HCT116 (cell line): ENCODE results near the gene SCTR. TPM values are rescaled to one million over a fixed set of nuclear protein-coding genes. Genes with fewer than 3 reads are reported as not detected.

Experiments used
- ATAC-seq: fragments of 200-7000 bp; cut with Tn5 transposase; 2 replicates; pipeline ENCODE4 v1.9.1; 2020; ENCODE audit warnings: mild to moderate bottlenecking, moderate library complexity
- BruUV-seq: library from RNA; stranded (reverse); fragments of 400-500 nt; replicated peaks from 2 replicates; lab custom pipeline; 2021; lab: Mats Ljungman, UMichigan
- CTCF ChIA-PET: fragments of 300-600 bp; sonication (Branson Sonifier 250); formaldehyde crosslinking; loops from one replicate; lab custom pipeline; 2021; ENCODE audit warnings: antibody characterized with exemption; lab: Charles Lee
- POLR2A ChIA-PET: fragments of 300-600, 350-600 bp; sonication (Branson Sonifier 250); formaldehyde crosslinking; loops from one replicate; lab custom pipeline; 2021; ENCODE audit warnings: antibody characterized with exemption; lab: Charles Lee
- RAD21 ChIA-PET, 2 experiments: fragments of 300-600 bp; sonication (Branson Sonifier 250); formaldehyde crosslinking; loops; one replicate each; lab custom pipeline; 2023; ENCODE audit warnings: low total read pairs in 2 of 2; ENCODE audit not compliant: uncharacterized antibody in 2 of 2, unreplicated experiment in 2 of 2, low non-redundant PET in 1 of 2; lab: Charles Lee
- DNase-seq: peaks from one replicate; pipeline ENCODE4 v3.0.0-alpha.2; 2010; ENCODE audit warnings: low read depth, low spot score
- H2AFZ ChIP-seq: fragments of 200-600 bp; shearing (Covaris generic), sonication (generic); 2 replicates; pipeline ENCODE4 v1.6.1; 2017; ENCODE audit warnings: low read depth, mixed run types, mixed read lengths, antibody characterized with exemption, low read length; ENCODE audit not compliant: poor library complexity, severe bottlenecking
- H3K27ac ChIP-seq: 2 replicates; pipeline ENCODE4 v1.5.1; 2012; ENCODE audit warnings: low read depth, low read length
- H3K27me3 ChIP-seq: fragments of 200-600 bp; sonication (generic); 2 replicates; pipeline ENCODE4 v1.6.1; 2016; ENCODE audit warnings: mixed run types, low read length, mixed read lengths; ENCODE audit not compliant: insufficient read depth
- H3K36me3 ChIP-seq, 2 experiments: fragments of 200-500 bp in 1 of 2; fragments of 200-600 bp in 1 of 2; sonication (Bioruptor generic) in 1 of 2; sonication (generic) in 1 of 2; 2 replicates each; pipeline versions ENCODE4 v1.5.1 to v1.6.1; 2014 to 2016; ENCODE audit warnings: low read length in 2 of 2, inconsistent platforms in 1 of 2, mixed read lengths in 1 of 2, mixed run types in 1 of 2; ENCODE audit not compliant: insufficient read depth in 2 of 2, control insufficient read depth in 1 of 2
- H3K4me1 ChIP-seq, 2 experiments: fragments of 200-600 bp in 1 of 2; sonication (generic) in 1 of 2; 2 replicates each; pipeline versions ENCODE4 v1.5.1 to v1.6.1; 2012 to 2017; ENCODE audit warnings: low read length in 2 of 2, inconsistent platforms in 1 of 2, mild to moderate bottlenecking in 1 of 2, mixed read lengths in 1 of 2, mixed run types in 1 of 2, moderate library complexity in 1 of 2; ENCODE audit not compliant: insufficient read depth in 2 of 2, control insufficient read depth in 1 of 2
- H3K4me2 ChIP-seq: fragments of 200-600 bp; sonication (generic); 2 replicates; pipeline ENCODE4 v1.6.1; 2017; ENCODE audit warnings: mixed run types, low read length, mixed read lengths
- H3K4me3 ChIP-seq, 2 experiments: fragments of 200-600 bp in 1 of 2; sonication (generic) in 1 of 2; replicated peaks in 1 of 2; 2 replicates each; pipeline ENCODE4 v1.5.1; 2011 to 2016; ENCODE audit warnings: low read length in 2 of 2, control low read depth in 1 of 2, low read depth in 1 of 2, mild to moderate bottlenecking in 1 of 2, mixed read lengths in 1 of 2, mixed run types in 1 of 2
- H3K79me2 ChIP-seq: fragments of 200-600 bp; sonication (generic); 2 replicates; pipeline ENCODE4 v1.6.1; 2017; ENCODE audit warnings: mild to moderate bottlenecking, mixed run types, low read length, moderate library complexity, mixed read lengths; ENCODE audit not compliant: insufficient read depth
- H3K9ac ChIP-seq: fragments of 200-600 bp; sonication (generic); 2 replicates; pipeline ENCODE4 v1.6.1; 2016; ENCODE audit warnings: low read length, mixed read lengths
- H3K9me2 ChIP-seq: fragments of 200-600 bp; sonication (generic), shearing (Covaris generic); 2 replicates; pipeline ENCODE4 v1.6.1; 2017; ENCODE audit warnings: mixed run types, mild to moderate bottlenecking, moderate library complexity; ENCODE audit not compliant: insufficient read depth
- H3K9me3 ChIP-seq, 2 experiments: fragments of 200-500 bp in 1 of 2; fragments of 200-600 bp in 1 of 2; sonication (Bioruptor generic) in 1 of 2; sonication (generic) in 1 of 2; 2 replicates each; pipeline ENCODE4 v1.6.1; 2014 to 2017; ENCODE audit warnings: low read length in 2 of 2, mixed read lengths in 2 of 2, inconsistent platforms in 1 of 2, low read depth in 1 of 2, mild to moderate bottlenecking in 1 of 2, mixed run types in 1 of 2, moderate library complexity in 1 of 2; ENCODE audit not compliant: control insufficient read depth in 1 of 2, insufficient read depth in 1 of 2
- H4K20me1 ChIP-seq: fragments of 200-600 bp; sonication (generic), shearing (Covaris generic); 2 replicates; pipeline ENCODE4 v1.6.1; 2017; ENCODE audit warnings: mixed run types, mild to moderate bottlenecking, moderate library complexity; ENCODE audit not compliant: insufficient read depth
- EZH2phosphoT487 ChIP-seq: fragments of 200-600 bp; IDR thresholded peaks from 2 replicates; pipeline ENCODE4 v1.6.1; 2018; ENCODE audit warnings: antibody characterized with exemption, borderline replicate concordance
- POLR2AphosphoS5 ChIP-seq: IDR thresholded peaks from 2 replicates; pipeline ENCODE4 v1.6.1; 2011; ENCODE audit warnings: mild to moderate bottlenecking, low read depth, low read length, moderate library complexity
- SP1 ChIP-seq: IDR thresholded peaks from 2 replicates; pipeline ENCODE4 v1.6.1; 2012; ENCODE audit warnings: low read depth
- TCF7L2 ChIP-seq: IDR thresholded peaks from 2 replicates; pipeline ENCODE4 v1.7.0; 2011; ENCODE audit warnings: borderline replicate concordance, inconsistent platforms; ENCODE audit not compliant: insufficient read depth, insufficient read length; ENCODE audit errors: extremely low read depth
- YY1 ChIP-seq: IDR thresholded peaks from 2 replicates; pipeline ENCODE4 v1.6.1; 2011; ENCODE audit warnings: low read length, low read depth, moderate library complexity, mild to moderate bottlenecking; ENCODE audit not compliant: insufficient replicate concordance; ENCODE audit errors: extremely low read depth
- intact Hi-C: fragments of 100-400 bp; cut with micrococcal nuclease; formaldehyde crosslinking; loops from 2 replicates; pipeline ENCODE4 v1.10.0; 2022
- total RNA-seq: library from RNA; stranded (reverse); gene quantifications from one replicate; pipeline ENCODE4 v1.2.1, GENCODE V29; 2021; ENCODE audit not compliant: unreplicated experiment
- TF ChIP-seq, protein P1 (sequence below), 3 experiments: fragments of 200-600 bp in 1 of 3; sonication (generic) in 1 of 3; IDR thresholded peaks in 2 of 3; conservative IDR thresholded peaks in 1 of 3; 2 replicates each; pipeline ENCODE4 v1.5.1; 2012 to 2017; ENCODE audit warnings: low read depth in 2 of 3, low read length in 2 of 3, antibody characterized with exemption in 1 of 3, borderline replicate concordance in 1 of 3, control low read depth in 1 of 3, mild to moderate bottlenecking in 1 of 3, mixed read lengths in 1 of 3, mixed run types in 1 of 3, moderate library complexity in 1 of 3; ENCODE audit not compliant: insufficient read depth in 1 of 3
- TF ChIP-seq, protein P2 (sequence below): IDR thresholded peaks from 2 replicates; pipeline ENCODE4 v1.6.1; 2012; ENCODE audit warnings: low read depth

SCTR gene
- total RNA-seq, 1 experiment from 2014 or later = not detected

DNA sequence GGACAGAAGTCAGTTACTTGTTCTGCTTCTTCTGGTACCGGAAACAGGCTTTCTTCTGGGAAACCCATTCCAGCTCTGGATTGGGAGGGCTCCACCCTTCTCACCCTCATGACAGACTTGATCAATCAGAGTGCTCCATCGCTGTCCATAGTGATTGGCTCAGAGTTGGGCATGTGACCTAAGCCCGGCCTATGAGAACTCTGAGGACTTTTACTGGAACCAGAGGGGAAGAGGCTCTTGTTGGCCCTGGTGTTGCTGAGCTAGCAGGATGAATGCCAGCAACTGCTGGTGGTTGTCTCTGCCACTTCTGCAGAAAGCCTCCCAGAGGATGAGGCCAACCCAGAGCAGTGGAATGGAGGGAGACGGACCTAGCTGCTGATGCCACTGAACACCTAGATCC lies 59.3 kb downstream of the SCTR start:
- CTCF ChIA-PET = interaction anchor here (1.5 kb wide), 1 partner anchor 11 kb away, joined by 3 read pairs; no protein-coding TSS in a partner anchor
- DNase-seq = no peak
- TF ChIP-seq SP1 (no peak), POLR2AphosphoS5 (no peak)
- TF ChIP-seq, protein P1, sequence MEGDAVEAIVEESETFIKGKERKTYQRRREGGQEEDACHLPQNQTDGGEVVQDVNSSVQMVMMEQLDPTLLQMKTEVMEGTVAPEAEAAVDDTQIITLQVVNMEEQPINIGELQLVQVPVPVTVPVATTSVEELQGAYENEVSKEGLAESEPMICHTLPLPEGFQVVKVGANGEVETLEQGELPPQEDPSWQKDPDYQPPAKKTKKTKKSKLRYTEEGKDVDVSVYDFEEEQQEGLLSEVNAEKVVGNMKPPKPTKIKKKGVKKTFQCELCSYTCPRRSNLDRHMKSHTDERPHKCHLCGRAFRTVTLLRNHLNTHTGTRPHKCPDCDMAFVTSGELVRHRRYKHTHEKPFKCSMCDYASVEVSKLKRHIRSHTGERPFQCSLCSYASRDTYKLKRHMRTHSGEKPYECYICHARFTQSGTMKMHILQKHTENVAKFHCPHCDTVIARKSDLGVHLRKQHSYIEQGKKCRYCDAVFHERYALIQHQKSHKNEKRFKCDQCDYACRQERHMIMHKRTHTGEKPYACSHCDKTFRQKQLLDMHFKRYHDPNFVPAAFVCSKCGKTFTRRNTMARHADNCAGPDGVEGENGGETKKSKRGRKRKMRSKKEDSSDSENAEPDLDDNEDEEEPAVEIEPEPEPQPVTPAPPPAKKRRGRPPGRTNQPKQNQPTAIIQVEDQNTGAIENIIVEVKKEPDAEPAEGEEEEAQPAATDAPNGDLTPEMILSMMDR (IDR thresholded peaks at IDR 0.05 in 2 of 3, conservative IDR thresholded peaks at IDR 0.05 in 1 of 3; ENCODE audit: borderline replicate concordance in 1 of 3, insufficient read depth in 1 of 3, low read depth in 2 of 3, low read length in 2 of 3) = no peak
- TF ChIP-seq, all 23 proteins: peak for 0

DNA sequence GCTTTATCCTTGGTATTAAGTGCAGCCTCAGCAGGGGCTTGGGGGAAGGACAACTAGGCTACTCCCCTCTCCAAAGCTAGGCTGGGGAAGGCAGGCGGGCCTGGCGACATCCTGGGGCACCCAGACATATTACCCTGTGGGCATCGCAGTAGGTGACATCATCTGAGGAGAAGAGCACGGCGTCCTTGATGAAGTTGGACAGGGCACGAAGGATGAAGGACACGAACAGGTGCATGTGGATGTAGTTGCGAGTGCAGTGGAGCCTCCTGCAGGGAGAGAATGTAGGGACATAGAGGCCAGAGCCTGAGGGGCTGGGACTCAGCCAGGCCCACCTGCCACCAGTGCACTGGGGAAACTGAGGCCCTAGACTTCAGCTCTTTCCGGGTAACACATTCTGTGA lies 60.3 kb downstream of the SCTR start:
- H3K9me3 ChIP-seq = no peaks in the 10 kb centered on the region
- intact Hi-C loops = no loop called here
- no peaks in the 10 kb centered on the region for H3K79me2 ChIP-seq
- POLR2A ChIA-PET = no interaction called here
- no TSS peak for BruUV-seq
- no peak overlapping the region for H3K9ac ChIP-seq
- CTCF ChIA-PET = interaction anchor here (1.5 kb wide), 1 partner anchor 12 kb away, joined by 3 read pairs; no protein-coding TSS in a partner anchor
- TF ChIP-seq EZH2phosphoT487 = no peak
- TF ChIP-seq, protein P2, sequence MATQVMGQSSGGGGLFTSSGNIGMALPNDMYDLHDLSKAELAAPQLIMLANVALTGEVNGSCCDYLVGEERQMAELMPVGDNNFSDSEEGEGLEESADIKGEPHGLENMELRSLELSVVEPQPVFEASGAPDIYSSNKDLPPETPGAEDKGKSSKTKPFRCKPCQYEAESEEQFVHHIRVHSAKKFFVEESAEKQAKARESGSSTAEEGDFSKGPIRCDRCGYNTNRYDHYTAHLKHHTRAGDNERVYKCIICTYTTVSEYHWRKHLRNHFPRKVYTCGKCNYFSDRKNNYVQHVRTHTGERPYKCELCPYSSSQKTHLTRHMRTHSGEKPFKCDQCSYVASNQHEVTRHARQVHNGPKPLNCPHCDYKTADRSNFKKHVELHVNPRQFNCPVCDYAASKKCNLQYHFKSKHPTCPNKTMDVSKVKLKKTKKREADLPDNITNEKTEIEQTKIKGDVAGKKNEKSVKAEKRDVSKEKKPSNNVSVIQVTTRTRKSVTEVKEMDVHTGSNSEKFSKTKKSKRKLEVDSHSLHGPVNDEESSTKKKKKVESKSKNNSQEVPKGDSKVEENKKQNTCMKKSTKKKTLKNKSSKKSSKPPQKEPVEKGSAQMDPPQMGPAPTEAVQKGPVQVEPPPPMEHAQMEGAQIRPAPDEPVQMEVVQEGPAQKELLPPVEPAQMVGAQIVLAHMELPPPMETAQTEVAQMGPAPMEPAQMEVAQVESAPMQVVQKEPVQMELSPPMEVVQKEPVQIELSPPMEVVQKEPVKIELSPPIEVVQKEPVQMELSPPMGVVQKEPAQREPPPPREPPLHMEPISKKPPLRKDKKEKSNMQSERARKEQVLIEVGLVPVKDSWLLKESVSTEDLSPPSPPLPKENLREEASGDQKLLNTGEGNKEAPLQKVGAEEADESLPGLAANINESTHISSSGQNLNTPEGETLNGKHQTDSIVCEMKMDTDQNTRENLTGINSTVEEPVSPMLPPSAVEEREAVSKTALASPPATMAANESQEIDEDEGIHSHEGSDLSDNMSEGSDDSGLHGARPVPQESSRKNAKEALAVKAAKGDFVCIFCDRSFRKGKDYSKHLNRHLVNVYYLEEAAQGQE = no peak
- no peak for TF ChIP-seq YY1
- no peak for TF ChIP-seq TCF7L2
- TF ChIP-seq, all 23 proteins: peak for 0
- Histone ChIP-seq H3K36me3 (no peaks in the 10 kb centered on the region), H3K4me1 (peaks cover 0 to 4% of the 10 kb centered on the region in 2 experiments; a peak in 1 of 4 replicates), H3K4me2 (no peak overlapping the region), H3K9me2 (no peaks in the 10 kb centered on the region), H4K20me1 (no peaks in the 10 kb centered on the region), H3K4me3 (no peak overlapping the region), H3K27me3 (no peaks in the 10 kb centered on the region), H2AFZ (no peak overlapping the region), H3K27ac (no peak overlapping the region)
- RAD21 ChIA-PET = no interaction called here
- ATAC-seq (no peak), DNase-seq (no peak)

More for the DNA sequence above, 59.3 kb downstream of the SCTR start:
- H3K27me3 ChIP-seq = no peaks in the 10 kb centered on the region
- H3K9ac ChIP-seq = no peak overlapping the region
- RAD21 ChIA-PET = no interaction called here
- H3K4me1 ChIP-seq = peaks cover 0 to 4% of the 10 kb centered on the region in 2 experiments; a peak in 1 of 4 replicates
- H3K27ac ChIP-seq = no peak overlapping the region
- peak; percentile 79 for ATAC-seq
- BruUV-seq = no TSS peak
- H3K79me2 ChIP-seq = no peaks in the 10 kb centered on the region
- no peaks in the 10 kb centered on the region for H3K9me3 ChIP-seq
- H3K4me2 ChIP-seq = no peak overlapping the region
- intact Hi-C loops = no loop called here
- POLR2A ChIA-PET = no interaction called here
- H3K36me3 ChIP-seq = no peaks in the 10 kb centered on the region
- no peak overlapping the region for H2AFZ ChIP-seq
- no peaks in the 10 kb centered on the region for H3K9me2 ChIP-seq
- H3K4me3 ChIP-seq = no peak overlapping the region
- H4K20me1 ChIP-seq = no peaks in the 10 kb centered on the region
